BLaER1 (cell line): ENCODE results near the gene PXDN.

ENCODE experiments used
- H3K27ac ChIP-seq: shearing (Covaris generic); formaldehyde crosslinking; 2 replicates; pipeline ENCODE4 v1.8.1; 2022
- H3K27me3 ChIP-seq: shearing (Covaris generic); formaldehyde crosslinking; 2 replicates; pipeline ENCODE4 v1.8.1; 2022
- H3K36me3 ChIP-seq: shearing (Covaris generic); formaldehyde crosslinking; 2 replicates; pipeline ENCODE4 v1.8.1; 2022
- H3K4me1 ChIP-seq: shearing (Covaris generic); formaldehyde crosslinking; 2 replicates; pipeline ENCODE4 v1.8.1; 2022
- H3K4me2 ChIP-seq: shearing (Covaris generic); formaldehyde crosslinking; 2 replicates; pipeline ENCODE4 v1.8.1; 2022
- H3K4me3 ChIP-seq: shearing (Covaris generic); formaldehyde crosslinking; 2 replicates; pipeline ENCODE4 v1.8.1; 2022
- H3K9ac ChIP-seq: shearing (Covaris generic); formaldehyde crosslinking; 2 replicates; pipeline ENCODE4 v1.8.1; 2022
- H3K9me3 ChIP-seq: shearing (Covaris generic); formaldehyde crosslinking; 2 replicates; pipeline ENCODE4 v1.8.1; 2022
- H4K20me1 ChIP-seq: shearing (Covaris generic); formaldehyde crosslinking; 2 replicates; pipeline ENCODE4 v1.8.1; 2022
- Cebpa-rat ChIP-seq: shearing (Covaris generic); IDR thresholded peaks from 2 replicates; pipeline ENCODE4 v1.8.1; 2022

PXDN gene

GRCh38 chr2:1610096-1610485, 134.2 kb downstream of the PXDN start:
- Histone ChIP-seq H3K27ac (peak overlapping the region; percentile 94), H3K9ac (peak overlapping the region; percentile 63), H3K4me2 (peak overlapping the region; percentile 95), H3K9me3 (no peaks in the 10 kb centered on the region), H3K36me3 (no peaks in the 10 kb centered on the region), H3K27me3 (no peaks in the 10 kb centered on the region), H3K4me3 (peak overlapping the region; percentile 64), H3K4me1 (peaks cover 99% of the 10 kb centered on the region), H4K20me1 (no peaks in the 10 kb centered on the region)
- TF ChIP-seq Cebpa-rat, result no peak

- Histone ChIP-seq H3K27me3 (no peaks in the 10 kb centered on the region), H3K4me2 (peak overlapping the region; percentile 95)
Measured at GRCh38 chr2:1609485-1610095, 134.7 kb downstream of the PXDN start.

GRCh38 chr2:1609040-1609439, 135.3 kb downstream of the PXDN start:
- Histone ChIP-seq H3K36me3 (no peaks in the 10 kb centered on the region), H3K27ac (peak overlapping the region; percentile 94), H3K27me3 (no peaks in the 10 kb centered on the region), H3K4me1 (peaks cover 100% of the 10 kb centered on the region), H4K20me1 (no peaks in the 10 kb centered on the region), H3K4me3 (peak overlapping the region; percentile 64), H3K9me3 (no peaks in the 10 kb centered on the region), H3K4me2 (peak overlapping the region; percentile 95), H3K9ac (peak overlapping the region; percentile 63)
- TF ChIP-seq Cebpa-rat, result no peak

More at GRCh38 chr2:1609485-1610095, 134.7 kb downstream of the PXDN start:
- no peaks in the 10 kb centered on the region for H3K9me3 ChIP-seq
- H3K4me3 ChIP-seq, result peak overlapping the region; percentile 64
- H4K20me1 ChIP-seq, result no peaks in the 10 kb centered on the region
- H3K27ac ChIP-seq, result peak overlapping the region; percentile 94
- no peak for TF ChIP-seq Cebpa-rat
- H3K36me3 ChIP-seq, result no peaks in the 10 kb centered on the region
- H3K9ac ChIP-seq, result peak overlapping the region; percentile 63
- H3K4me1 ChIP-seq, result peaks cover 100% of the 10 kb centered on the region

- H3K9me3 ChIP-seq, result no peaks in the 10 kb centered on the region
- no peaks in the 10 kb centered on the region for H3K36me3 ChIP-seq
- H3K4me3 ChIP-seq, result peak overlapping the region; percentile 55; the same call in 1 of the 2 replicates
- TF ChIP-seq Cebpa-rat, result no peak
- peak overlapping the region; percentile 94 for H3K27ac ChIP-seq
- peak overlapping the region; percentile 95 for H3K4me2 ChIP-seq
- peak overlapping the region; percentile 18; the same call in 1 of the 2 replicates for H3K9ac ChIP-seq
- H3K4me1 ChIP-seq, result peaks cover 100% of the 10 kb centered on the region
- H3K27me3 ChIP-seq, result no peaks in the 10 kb centered on the region
- H4K20me1 ChIP-seq, result no peaks in the 10 kb centered on the region
Measured at GRCh38 chr2:1607971-1608688, 136.2 kb downstream of the PXDN start.

- Histone ChIP-seq H3K9me3 (no peaks in the 10 kb centered on the region), H3K27me3 (no peaks in the 10 kb centered on the region), H3K27ac (peak overlapping the region; percentile 94), H3K4me1 (peaks cover 100% of the 10 kb centered on the region), H3K4me2 (peak overlapping the region; percentile 95), H4K20me1 (no peaks in the 10 kb centered on the region), H3K9ac (0 out of 2 replicates have a peak overlapping the region, but pooled peaks have one; percentile 28), H3K36me3 (no peaks in the 10 kb centered on the region), H3K4me3 (peak overlapping the region; percentile 55; the same call in 1 of the 2 replicates)
- TF ChIP-seq Cebpa-rat, result no peak
Measured at GRCh38 chr2:1607236-1607920, 136.9 kb downstream of the PXDN start.

GRCh38 chr2:1606421-1607235, 137.7 kb downstream of the PXDN start:
- Histone ChIP-seq H3K4me1 (peaks cover 100% of the 10 kb centered on the region), H3K9ac (peak overlapping the region; percentile 71), H4K20me1 (no peaks in the 10 kb centered on the region), H3K36me3 (no peaks in the 10 kb centered on the region), H3K27me3 (no peaks in the 10 kb centered on the region), H3K4me3 (peak overlapping the region; percentile 55), H3K4me2 (peak overlapping the region; percentile 95), H3K9me3 (no peaks in the 10 kb centered on the region), H3K27ac (peak overlapping the region; percentile 94)
- no peak for TF ChIP-seq Cebpa-rat

GRCh38 chr2:1606046-1606400, 138.3 kb downstream of the PXDN start:
- Histone ChIP-seq H3K4me3 (peak overlapping the region; percentile 55; the same call in 1 of the 2 replicates), H3K27ac (peak overlapping the region; percentile 94), H3K4me1 (peaks cover 100% of the 10 kb centered on the region), H3K9ac (peak overlapping the region; percentile 71), H3K27me3 (no peaks in the 10 kb centered on the region), H4K20me1 (no peaks in the 10 kb centered on the region), H3K9me3 (no peaks in the 10 kb centered on the region), H3K36me3 (no peaks in the 10 kb centered on the region), H3K4me2 (peak overlapping the region; percentile 95)
- TF ChIP-seq Cebpa-rat, result no peak

GRCh38 chr2:1605102-1606045, 138.9 kb downstream of the PXDN start:
- no peaks in the 10 kb centered on the region for H4K20me1 ChIP-seq
- TF ChIP-seq Cebpa-rat, result no peak
- peak overlapping the region; percentile 94 for H3K27ac ChIP-seq
- no peaks in the 10 kb centered on the region for H3K27me3 ChIP-seq
- peak overlapping the region; percentile 71 for H3K9ac ChIP-seq
- H3K4me1 ChIP-seq, result peaks cover 100% of the 10 kb centered on the region
- H3K9me3 ChIP-seq, result no peaks in the 10 kb centered on the region
- H3K4me2 ChIP-seq, result peak overlapping the region; percentile 95
- H3K4me3 ChIP-seq, result peak overlapping the region; percentile 55
- H3K36me3 ChIP-seq, result no peaks in the 10 kb centered on the region
